CD4-positive, alpha-beta memory T cell (primary cell): ENCODE data around the gene PML. TPM values are rescaled to one million over a fixed set of nuclear protein-coding genes. Genes with fewer than 3 reads are reported as not detected.

Experiments used
- CTCF ChIA-PET: fragments of 350-600 bp; sonication (Branson Sonifier 250); formaldehyde crosslinking; loops from one replicate; lab custom pipeline; 2021; ENCODE audit warnings: inconsistent platforms; ENCODE audit not compliant: partially characterized antibody; lab: Charles Lee
- POLR2A ChIA-PET: fragments of 350-600 bp; sonication (Branson Sonifier 250); formaldehyde crosslinking; loops from one replicate; lab custom pipeline; 2021; ENCODE audit not compliant: partially characterized antibody; lab: Charles Lee
- DNase-seq, 5 donors: peaks; one replicate each; pipeline versions ENCODE4 v3.0.0 to v3.0.0-alpha.2; 2020 to 2022; ENCODE audit warnings: mixed read lengths in 1 of 5
- H3K27ac ChIP-seq: one replicate; pipeline ENCODE4 v1.7.0; 2013; ENCODE audit warnings: low read depth, low read length
- H3K27me3 ChIP-seq: 2 replicates; pipeline ENCODE4 v1.7.0; 2013; ENCODE audit warnings: mild to moderate bottlenecking, low read length, moderate library complexity; ENCODE audit not compliant: insufficient read depth
- H3K36me3 ChIP-seq: 2 replicates; pipeline ENCODE4 v1.7.0; 2013; ENCODE audit warnings: mild to moderate bottlenecking, low read length, moderate library complexity; ENCODE audit not compliant: insufficient read depth
- H3K4me1 ChIP-seq: 2 replicates; pipeline ENCODE4 v1.7.0; 2013; ENCODE audit warnings: mild to moderate bottlenecking, low read length, moderate library complexity; ENCODE audit not compliant: insufficient read depth
- H3K4me3 ChIP-seq, 2 donors: one replicate each; pipeline ENCODE4 v1.7.0; 2013; ENCODE audit warnings: low read length in 2 of 2, mild to moderate bottlenecking in 1 of 2
- H3K9me3 ChIP-seq, 2 donors: one replicate each; pipeline ENCODE4 v1.7.0; 2013; ENCODE audit warnings: low read length in 2 of 2, control low read depth in 1 of 2; ENCODE audit not compliant: control insufficient read depth in 1 of 2
- H3K27ac Mint-ChIP-seq, 7 donors: one replicate each; pipeline ENCODE4 v1.8.0; 2020 to 2021; ENCODE audit warnings: mixed read lengths in 7 of 7, mild to moderate bottlenecking in 6 of 7, inconsistent platforms in 3 of 7, moderate library complexity in 3 of 7
- H3K27me3 Mint-ChIP-seq, 2 donors: one replicate each; pipeline ENCODE4 v1.8.0; 2020 to 2021; ENCODE audit warnings: mixed read lengths in 2 of 2
- H3K36me3 Mint-ChIP-seq, 2 donors: one replicate each; pipeline ENCODE4 v1.8.0; 2020 to 2021; ENCODE audit warnings: mixed read lengths in 2 of 2, inconsistent platforms in 1 of 2, mild to moderate bottlenecking in 1 of 2
- H3K4me1 Mint-ChIP-seq, 4 donors: one replicate each; pipeline ENCODE4 v1.8.0; 2020 to 2021; ENCODE audit warnings: mixed read lengths in 4 of 4, mild to moderate bottlenecking in 1 of 4
- H3K4me3 Mint-ChIP-seq, 8 donors: one replicate each; pipeline ENCODE4 v1.8.0; 2020 to 2021; ENCODE audit warnings: mixed read lengths in 8 of 8, mild to moderate bottlenecking in 7 of 8, moderate library complexity in 6 of 8, inconsistent platforms in 3 of 8
- H3K9me3 Mint-ChIP-seq, 8 donors: one replicate each; pipeline ENCODE4 v1.8.0; 2020 to 2021; ENCODE audit warnings: mixed read lengths in 8 of 8, mild to moderate bottlenecking in 5 of 8, inconsistent platforms in 3 of 8, moderate library complexity in 1 of 8
- intact Hi-C: fragments of 100-400 bp; cut with micrococcal nuclease; formaldehyde crosslinking; loops from one replicate; pipeline ENCODE4 v1.15.1; 2023
- polyA plus RNA-seq, 2 donors: library from polyadenylated mRNA; unstranded; fragments of 300-500 nt; fragmentation: Illumina TruSeq; gene quantifications; one replicate each; pipeline ENCODE4 v1.2.3, GENCODE V29; 2021
- total RNA-seq, 2 experiments: library from RNA; stranded (reverse); gene quantifications; one replicate each; pipeline ENCODE4 v1.2.3, GENCODE V29; 2021

Gene PML
- total and polyA plus RNA-seq, 4 experiments from 2014 or later = 9.6 to 66.6 (median 47.4) TPM

GRCh38 chr15:74037171-74038117, 42.9 kb downstream of the PML start:
- Histone ChIP-seq H3K9me3 (no peaks in the 10 kb centered on the region), H3K4me1 (no peaks in the 10 kb centered on the region), H3K4me3 (no peak overlapping the region), H3K27me3 (no peaks in the 10 kb centered on the region), H3K27ac (no peak overlapping the region), H3K36me3 (peaks cover 46% of the 10 kb centered on the region)
- POLR2A ChIA-PET = interaction anchor here (1.0 to 1.1 kb wide), 2 partner anchors 10 to 64 kb away, joined by 3 to 4 read pairs; no protein-coding TSS in a partner anchor
- DNase-seq = no peak
- H3K9me3 Mint-ChIP-seq = no peaks in the 10 kb centered on the region
- H3K27ac Mint-ChIP-seq = peak overlapping the region in 4 of 7 donors; percentile 41 to 76 (median 57)
- H3K27me3 Mint-ChIP-seq = no peaks in the 10 kb centered on the region
- H3K4me1 Mint-ChIP-seq = no peaks in the 10 kb centered on the region
- intact Hi-C loops = no loop called here
- no peak overlapping the region for H3K4me3 Mint-ChIP-seq
- H3K36me3 Mint-ChIP-seq = peaks cover 35 to 73% of the 10 kb centered on the region in 2 donors
- CTCF ChIA-PET = interaction anchor here (1.2 to 5.0 kb wide), 6 partner anchors 11 to 86 kb away, joined by 3 to 39 read pairs (median 10); no protein-coding TSS in a partner anchor

- peaks cover 40 to 72% of the 10 kb centered on the region in 2 donors for H3K36me3 Mint-ChIP-seq
- H3K4me1 Mint-ChIP-seq = peaks cover 0 to 1% (median 0%) of the 10 kb centered on the region in 4 donors
- H3K9me3 Mint-ChIP-seq = peaks cover 0 to 2% (median 0%) of the 10 kb centered on the region in 8 donors
- H3K4me3 Mint-ChIP-seq = no peak overlapping the region
- Histone ChIP-seq H3K4me3 (no peak overlapping the region), H3K9me3 (no peaks in the 10 kb centered on the region), H3K27me3 (no peaks in the 10 kb centered on the region), H3K27ac (no peak overlapping the region), H3K4me1 (no peaks in the 10 kb centered on the region), H3K36me3 (peaks cover 34% of the 10 kb centered on the region)
- DNase-seq = no peak
- peak overlapping the region in 3 of 7 donors; percentile 17 to 25 (median 24) for H3K27ac Mint-ChIP-seq
- ChIA-PET CTCF (interaction anchor here (1.4 to 5.0 kb wide), 5 partner anchors 9 to 88 kb away, joined by 3 to 39 read pairs (median 4); no protein-coding TSS in a partner anchor), POLR2A (interaction anchor here (1.3 kb wide), 1 partner anchor 10 kb away, joined by 3 read pairs; no protein-coding TSS in a partner anchor)
- no peaks in the 10 kb centered on the region for H3K27me3 Mint-ChIP-seq
- intact Hi-C loops = no loop called here
These were observed 44.5 kb downstream of the PML start for GRCh38 chr15:74038707-74039655.

GRCh38 chr15:74039656-74040010, 45.1 kb downstream of the PML start:
- H3K27ac ChIP-seq = no peak overlapping the region
- H3K4me3 ChIP-seq = no peak overlapping the region
- intact Hi-C loops = no loop called here
- peaks cover 0 to 1% (median 0%) of the 10 kb centered on the region in 4 donors for H3K4me1 Mint-ChIP-seq
- ChIA-PET CTCF (interaction anchor here (1.3 to 5.0 kb wide), 4 partner anchors 9 to 75 kb away, joined by 3 to 39 read pairs (median 4); no protein-coding TSS in a partner anchor), POLR2A (interaction anchor here (1.3 kb wide), 1 partner anchor 9 kb away, joined by 3 read pairs; no protein-coding TSS in a partner anchor)
- H3K9me3 ChIP-seq = no peaks in the 10 kb centered on the region
- no peaks in the 10 kb centered on the region for H3K27me3 ChIP-seq
- peaks cover 0 to 2% (median 0%) of the 10 kb centered on the region in 8 donors for H3K9me3 Mint-ChIP-seq
- H3K4me1 ChIP-seq = no peaks in the 10 kb centered on the region
- no peak overlapping the region for H3K4me3 Mint-ChIP-seq
- DNase-seq = no peak
- peaks cover 28% of the 10 kb centered on the region for H3K36me3 ChIP-seq
- H3K27me3 Mint-ChIP-seq = no peaks in the 10 kb centered on the region
- peak overlapping the region in 2 of 7 donors; percentile 25 to 63 for H3K27ac Mint-ChIP-seq
- H3K36me3 Mint-ChIP-seq = peaks cover 34 to 65% of the 10 kb centered on the region in 2 donors

- peaks cover 23% of the 10 kb centered on the region for H3K36me3 ChIP-seq
- peak overlapping the region in 2 of 7 donors; percentile 3 to 32 for H3K27ac Mint-ChIP-seq
- intact Hi-C loops = no loop called here
- H3K9me3 Mint-ChIP-seq = peaks cover 0 to 2% (median 0%) of the 10 kb centered on the region in 8 donors
- peaks cover 27 to 59% of the 10 kb centered on the region in 2 donors for H3K36me3 Mint-ChIP-seq
- no peak overlapping the region for H3K4me3 Mint-ChIP-seq
- no peaks in the 10 kb centered on the region for H3K27me3 Mint-ChIP-seq
- no peaks in the 10 kb centered on the region for H3K27me3 ChIP-seq
- H3K4me3 ChIP-seq = no peak overlapping the region
- H3K4me1 ChIP-seq = no peaks in the 10 kb centered on the region
- POLR2A ChIA-PET = interaction anchor here (0.9 to 1.3 kb wide), 2 partner anchors 9 to 10 kb away, joined by 3 read pairs; no protein-coding TSS in a partner anchor
- CTCF ChIA-PET = interaction anchor here (0.8 to 5.0 kb wide), 7 partner anchors 8 to 76 kb away, joined by 3 to 39 read pairs (median 3); no protein-coding TSS in a partner anchor
- DNase-seq = no peak
- no peaks in the 10 kb centered on the region for H3K9me3 ChIP-seq
- H3K27ac ChIP-seq = no peak overlapping the region
- peaks cover 0 to 1% (median 0%) of the 10 kb centered on the region in 4 donors for H3K4me1 Mint-ChIP-seq
These were observed 45.8 kb downstream of the PML start for GRCh38 chr15:74040109-74040850.

- peaks cover 24 to 52% of the 10 kb centered on the region in 2 donors for H3K36me3 Mint-ChIP-seq
- Histone ChIP-seq H3K9me3 (no peaks in the 10 kb centered on the region), H3K4me3 (no peak overlapping the region), H3K27me3 (no peaks in the 10 kb centered on the region), H3K36me3 (peaks cover 12% of the 10 kb centered on the region), H3K4me1 (no peaks in the 10 kb centered on the region), H3K27ac (no peak overlapping the region)
- H3K4me3 Mint-ChIP-seq = no peak overlapping the region
- POLR2A ChIA-PET = interaction anchor here (0.9 kb wide), 1 partner anchor 11 kb away, joined by 3 read pairs; no protein-coding TSS in a partner anchor
- peaks cover 0 to 1% (median 0%) of the 10 kb centered on the region in 4 donors for H3K4me1 Mint-ChIP-seq
- peak overlapping the region in 1 of 7 donors; percentile 87 for H3K27ac Mint-ChIP-seq
- H3K9me3 Mint-ChIP-seq = peaks cover 0 to 2% (median 0%) of the 10 kb centered on the region in 8 donors
- DNase-seq = no peak
- CTCF ChIA-PET = interaction anchor here (1.0 kb wide), 1 partner anchor 10 kb away, joined by 3 read pairs; no protein-coding TSS in a partner anchor
- intact Hi-C loops = no loop called here
- H3K27me3 Mint-ChIP-seq = no peaks in the 10 kb centered on the region
These were observed 46.8 kb downstream of the PML start for GRCh38 chr15:74041311-74041756.
